ENCODE measurements around the gene IGDCC3. TPM values are rescaled to one million over a fixed set of nuclear protein-coding genes. Genes with fewer than 3 reads are reported as not detected.

IGDCC3 gene
- polyA plus RNA-seq, 5 donors, result 5.5 to 12.9 (median 10.8) TPM

DNA sequence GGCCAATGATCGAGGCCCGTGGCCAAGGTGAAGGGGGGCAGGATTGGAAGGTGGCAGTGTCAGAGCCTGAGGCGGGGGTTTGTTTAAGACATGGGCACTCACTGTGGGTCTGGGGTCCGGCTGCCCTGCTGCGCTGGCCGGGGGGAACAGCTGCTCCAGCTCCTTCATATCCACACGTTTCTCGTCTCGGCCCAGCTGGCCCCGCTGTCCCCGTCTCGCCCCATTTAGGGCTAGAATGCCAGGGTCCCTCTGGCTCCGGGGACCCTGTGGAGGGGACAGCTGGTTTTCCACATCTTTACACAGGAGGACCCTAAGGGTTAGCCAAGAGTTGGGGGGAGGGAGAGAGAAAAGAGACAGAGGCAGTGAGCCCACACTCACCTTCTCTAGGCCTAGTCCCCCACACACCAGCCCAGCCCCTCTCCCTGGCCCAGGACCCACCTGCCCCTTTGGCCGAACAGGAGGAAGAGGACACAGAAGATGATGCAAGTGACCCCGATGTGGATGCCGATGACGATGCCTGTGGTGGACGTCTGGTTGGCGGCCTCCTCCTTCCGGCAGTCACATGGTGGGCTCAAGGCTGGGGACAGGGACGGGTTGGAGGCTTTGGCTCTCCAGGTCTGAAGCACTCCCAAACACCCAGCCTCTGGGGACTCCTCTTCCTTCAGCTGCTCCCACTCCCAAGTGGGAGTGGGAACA is 48.4 kb downstream of the IGDCC3 start:
- no peak for DNase-seq

DNA sequence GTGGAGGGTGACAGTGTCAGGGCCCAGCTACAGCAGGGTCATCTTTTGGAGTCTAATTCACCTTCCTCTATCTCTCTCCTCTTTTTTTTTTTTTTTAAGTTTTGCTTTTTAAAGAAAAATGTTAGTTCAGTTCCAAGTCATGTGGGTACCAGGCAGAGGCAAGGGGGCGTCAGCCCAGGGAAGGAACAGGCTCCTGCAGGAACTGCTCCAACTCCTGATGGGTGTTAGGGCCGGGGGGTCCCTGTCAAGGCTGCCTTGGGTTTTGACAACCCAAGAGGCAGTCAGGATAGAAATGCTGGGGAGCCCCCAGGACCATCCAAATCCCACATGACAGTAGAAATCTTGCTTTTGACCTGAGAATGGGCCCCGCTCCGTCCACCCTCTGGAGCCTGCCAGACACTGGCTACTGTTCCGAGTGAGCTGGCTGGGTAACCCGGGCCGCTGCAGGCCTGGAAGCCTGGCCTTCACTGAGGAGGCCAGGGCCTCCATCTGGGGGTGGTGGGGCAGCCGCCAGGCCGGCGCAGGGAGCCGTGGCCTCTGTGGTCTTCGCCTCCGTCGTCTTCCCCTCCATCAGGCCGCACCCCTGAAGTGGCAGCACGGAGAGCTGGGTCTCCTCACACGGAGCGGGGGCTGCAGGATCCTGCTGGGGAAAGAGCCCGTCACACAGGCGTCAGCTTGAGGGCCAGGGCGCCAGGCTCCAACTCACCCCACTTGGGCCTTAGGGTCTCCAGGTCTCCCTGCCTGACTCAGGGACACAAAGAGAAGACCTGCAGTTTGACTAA is 49.1 kb downstream of the IGDCC3 start:
- no peak for DNase-seq

GRCh38 chr15:65327651-65328393 is 50.0 kb downstream of the IGDCC3 start:
- DNase-seq, result no peak

DNA sequence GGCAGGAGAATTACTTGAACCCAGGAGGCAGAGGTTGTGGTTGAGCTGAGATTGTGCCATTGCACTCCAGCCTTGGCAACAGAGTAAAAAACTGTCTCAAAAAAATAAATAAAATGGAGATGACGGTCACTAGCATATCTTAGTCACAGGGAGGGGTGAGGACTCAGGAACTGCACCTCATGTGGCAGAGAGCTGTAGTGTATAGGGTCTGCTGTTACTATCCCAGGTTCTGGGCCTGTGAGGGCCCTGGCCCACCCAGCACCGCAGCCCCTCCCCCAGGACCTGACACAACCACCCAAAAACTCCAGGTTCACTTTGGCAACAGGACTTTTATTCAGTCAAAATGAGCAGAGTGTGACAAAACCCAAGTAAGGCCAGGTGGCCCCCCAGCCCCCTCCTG is 51.0 kb downstream of the IGDCC3 start:
- DNase-seq, result no peak

GRCh38 chr15:65326117-65326526 is 51.7 kb downstream of the IGDCC3 start:
- peak; percentile 45 to 61 for DNase-seq

GRCh38 chr15:65323071-65323511 is 54.7 kb downstream of the IGDCC3 start:
- DNase-seq, result peak; percentile 26 to 46

DNA sequence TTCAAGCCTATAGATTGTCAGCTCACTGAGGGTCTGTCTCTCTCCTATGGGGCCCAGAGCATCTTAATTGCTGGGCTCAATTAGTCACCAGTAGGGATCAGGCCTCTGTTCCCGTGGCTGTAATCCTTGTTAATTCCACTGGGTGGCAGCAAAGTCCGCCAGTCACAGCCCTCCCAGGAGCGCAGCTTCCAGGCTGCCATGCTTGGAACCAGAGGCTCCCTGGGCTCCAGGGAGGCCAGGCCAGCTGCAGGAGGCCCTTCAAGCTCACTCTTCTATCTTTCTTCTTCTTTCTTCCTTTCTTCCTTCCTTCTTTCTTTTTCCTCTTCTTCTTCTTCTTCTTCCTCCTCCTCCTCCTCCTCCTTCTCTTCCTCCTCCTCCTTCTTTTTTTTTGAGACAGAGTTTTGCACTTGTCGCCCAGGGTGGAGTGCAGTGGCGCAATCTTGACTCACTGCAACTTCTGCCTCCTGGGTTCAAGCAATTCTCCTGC is 58.9 kb downstream of the IGDCC3 start:
- peak; percentile 62 to 80 for DNase-seq

GRCh38 chr15:65312400-65312916 is 65.3 kb downstream of the IGDCC3 start:
- DNase-seq, result peak; percentile 53 to 60

- DNase-seq, result no peak
Observed at GRCh38 chr15:65311760-65312159, 66.0 kb downstream of the IGDCC3 start.

GRCh38 chr15:65310431-65311137 is 67.2 kb downstream of the IGDCC3 start:
- no peak for DNase-seq

DNA sequence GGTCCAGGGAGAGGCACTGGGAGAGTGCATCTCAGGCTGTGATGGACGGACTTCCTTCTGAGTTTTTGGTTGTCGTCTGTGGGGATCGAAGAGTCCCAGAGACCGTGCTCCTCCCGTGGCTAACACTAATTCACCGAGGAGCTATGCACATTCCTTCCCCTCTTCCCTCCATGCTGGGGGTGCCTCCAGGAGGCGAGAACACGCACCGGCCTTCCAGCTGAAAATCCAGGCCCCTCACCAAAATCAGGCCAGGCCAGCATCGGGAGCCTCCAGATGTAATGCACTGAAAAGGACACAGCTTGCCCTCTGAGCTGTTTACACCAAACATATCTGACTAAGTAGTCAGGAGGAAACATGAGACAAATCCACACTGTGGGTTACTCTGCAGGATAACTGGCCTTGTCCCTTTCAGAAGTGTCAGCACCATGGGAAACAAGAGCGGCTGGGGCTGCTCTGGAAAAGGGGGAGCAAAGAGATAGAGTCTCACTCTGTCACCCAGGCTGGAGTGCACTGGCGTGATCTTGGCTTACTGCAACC is 67.9 kb downstream of the IGDCC3 start:
- DNase-seq, result no peak

GRCh38 chr15:65307978-65308377 is 69.8 kb downstream of the IGDCC3 start:
- DNase-seq, result no peak

DNA sequence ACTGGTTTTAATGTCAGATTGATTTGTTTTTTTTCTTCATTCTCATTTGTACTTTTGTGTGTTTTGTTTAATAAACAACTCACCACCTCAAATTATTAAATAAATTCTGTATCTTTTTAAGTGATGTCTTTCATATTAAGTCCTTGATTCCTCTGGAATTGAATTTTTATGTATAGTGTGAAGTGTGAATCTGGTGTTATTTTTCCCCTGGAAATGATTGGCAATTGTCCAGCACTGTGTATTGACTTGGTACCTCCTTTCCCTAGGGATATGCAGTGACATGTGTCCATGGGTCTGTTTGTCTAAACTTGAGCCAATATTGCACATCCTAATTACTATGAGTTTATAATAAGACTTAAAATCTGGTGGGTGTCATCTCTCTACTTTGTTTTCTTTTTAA is 71.3 kb downstream of the IGDCC3 start:
- DNase-seq, result no peak

GRCh38 chr15:65305776-65306175 is 72.0 kb downstream of the IGDCC3 start:
- no peak for DNase-seq

GRCh38 chr15:65305150-65305758 is 72.5 kb downstream of the IGDCC3 start:
- DNase-seq, result no peak

GRCh38 chr15:65304381-65305149 is 73.2 kb downstream of the IGDCC3 start, which contains the start of gene RNU5B-1:
TSS of gene RNU5B-1 (plus strand) at chr15:65304677.
- DNase-seq, result peak; percentile 84 to 93

GRCh38 chr15:65303687-65304380 is 74.0 kb downstream of the IGDCC3 start:
- DNase-seq, result peak; percentile 72 to 73

- no peak for DNase-seq
Observed at GRCh38 chr15:65302061-65302460, 75.7 kb downstream of the IGDCC3 start.

DNA sequence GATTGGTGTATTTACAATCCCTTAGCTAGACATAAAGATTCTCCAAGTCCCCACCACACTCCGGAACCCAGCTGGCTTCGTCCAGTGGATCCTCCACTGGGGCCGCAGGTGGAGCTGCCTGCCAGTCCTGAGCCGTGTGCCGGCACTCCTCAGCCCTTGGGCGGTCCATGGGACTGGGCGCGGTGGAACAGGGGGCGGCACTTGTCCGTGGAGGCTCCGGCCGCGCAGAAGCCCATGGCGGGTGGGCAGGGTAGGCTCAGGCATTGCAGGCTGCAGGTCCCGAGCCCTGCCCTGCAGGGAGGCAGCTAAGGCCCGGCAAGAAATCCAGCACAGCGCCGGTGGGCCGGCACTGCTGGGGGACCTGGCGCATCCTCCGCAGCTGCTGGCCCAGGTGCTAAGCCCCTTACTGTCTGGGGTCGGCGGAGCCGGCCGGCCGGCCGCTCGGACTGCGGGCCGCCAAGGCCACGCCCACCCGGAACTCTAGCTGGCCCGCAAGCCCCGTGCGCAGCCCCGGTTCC is 76.8 kb downstream of the IGDCC3 start:
- DNase-seq, result no peak
